PC-3 (cell line): Measurements from ENCODE around the gene ZW10. TPM values are rescaled to one million over a fixed set of nuclear protein-coding genes. Genes with fewer than 3 reads are reported as not detected.

ENCODE experiments used
- ATAC-seq: fragments of 200-7000 bp; cut with Tn5 transposase; 2 replicates; pipeline ENCODE4 v1.9.1; 2020; ENCODE audit warnings: mild to moderate bottlenecking, moderate library complexity
- Bru-seq: library from RNA; stranded (reverse); fragments of 400-500 nt; gene quantifications from one replicate; lab custom pipeline; 2021; lab: Mats Ljungman, UMichigan
- BruChase-seq, 2 experiments: library from RNA; stranded (reverse); fragments of 400-500 nt; gene quantifications; one replicate each; lab custom pipeline; 2021; lab: Mats Ljungman, UMichigan
- BruUV-seq: library from RNA; stranded (reverse); fragments of 400-500 nt; replicated peaks from 2 replicates; lab custom pipeline; 2021; lab: Mats Ljungman, UMichigan
- CTCF ChIA-PET: fragments of 300-600 bp; sonication (Branson Sonifier 250); formaldehyde crosslinking; loops from one replicate; lab custom pipeline; 2022; ENCODE audit warnings: antibody characterized with exemption; lab: Charles Lee
- POLR2A ChIA-PET: fragments of 300-600 bp; sonication (Branson Sonifier 250); formaldehyde crosslinking; loops from one replicate; lab custom pipeline; 2022; ENCODE audit warnings: antibody characterized with exemption; ENCODE audit not compliant: unreplicated experiment; lab: Charles Lee
- DNase-seq: peaks from one replicate; pipeline ENCODE4 v3.0.0-alpha.2; 2015
- H2AFZ ChIP-seq: fragments of 300-600 bp; sonication (generic); 2 replicates; pipeline ENCODE4 v1.6.0; 2016; ENCODE audit warnings: antibody characterized with exemption, low read length
- H3F3A ChIP-seq: fragments of 300-600 bp; sonication (generic); one replicate; pipeline ENCODE4 v1.6.0; 2017; ENCODE audit warnings: antibody characterized with exemption, low read length, control low read depth, mild to moderate bottlenecking; ENCODE audit not compliant: unreplicated experiment
- H3K27ac ChIP-seq: fragments of 300-600 bp; sonication (generic); 2 replicates; pipeline ENCODE4 v1.5.1; 2016; ENCODE audit warnings: mild to moderate bottlenecking, low read length
- H3K27me3 ChIP-seq: fragments of 300-600 bp; sonication (generic); 2 replicates; pipeline ENCODE4 v1.6.1; 2016; ENCODE audit warnings: low read length, mixed read lengths
- H3K36me3 ChIP-seq: fragments of 300-600 bp; sonication (generic); 2 replicates; pipeline ENCODE4 v1.6.1; 2016; ENCODE audit warnings: low read depth, mixed run types, low read length, mixed read lengths
- H3K4me1 ChIP-seq: fragments of 300-600 bp; sonication (generic); 2 replicates; pipeline ENCODE4 v1.5.1; 2016; ENCODE audit warnings: low read length; ENCODE audit not compliant: insufficient read depth
- H3K4me2 ChIP-seq: fragments of 300-600 bp; sonication (generic); 2 replicates; pipeline ENCODE4 v1.6.0; 2016; ENCODE audit warnings: low read length
- H3K4me3 ChIP-seq: fragments of 300-600 bp; sonication (generic); 2 replicates; pipeline ENCODE4 v1.5.1; 2016; ENCODE audit warnings: mild to moderate bottlenecking, low read length, mixed read lengths
- H3K79me2 ChIP-seq: fragments of 300-600 bp; sonication (generic); 2 replicates; pipeline ENCODE4 v1.6.1; 2017; ENCODE audit warnings: low read length, mixed read lengths
- H3K9ac ChIP-seq: fragments of 300-600 bp; sonication (generic); 2 replicates; pipeline ENCODE4 v1.6.0; 2016; ENCODE audit warnings: mild to moderate bottlenecking, low read length
- H3K9me2 ChIP-seq: fragments of 300-600 bp; sonication (generic); replicated peaks from 2 replicates; pipeline ENCODE4 v1.6.1; 2016; ENCODE audit warnings: mixed run types, low read length, mixed read lengths
- H3K9me3 ChIP-seq: fragments of 300-600 bp; sonication (generic); 2 replicates; pipeline ENCODE4 v1.6.1; 2016; ENCODE audit warnings: low read length, mixed read lengths
- H4K20me1 ChIP-seq: fragments of 300-600 bp; sonication (generic); 2 replicates; pipeline ENCODE4 v1.6.1; 2016; ENCODE audit warnings: low read length, mixed read lengths
- EZH2 ChIP-seq: fragments of 300-600 bp; sonication (generic); IDR thresholded peaks from one replicate; pipeline ENCODE4 v1.6.1; 2017; ENCODE audit warnings: antibody characterized with exemption, mild to moderate bottlenecking, low read length; ENCODE audit not compliant: unreplicated experiment
- EZH2phosphoT487 ChIP-seq: fragments of 300-600 bp; sonication (generic); IDR thresholded peaks from 2 replicates; pipeline ENCODE4 v1.6.1; 2018; ENCODE audit warnings: mild to moderate bottlenecking, antibody characterized with exemption, low read length, borderline replicate concordance
- intact Hi-C: fragments of 100-400 bp; cut with micrococcal nuclease; formaldehyde crosslinking; loops from 2 replicates; pipeline ENCODE4 v1.9.0; 2023
- long read RNA-seq: library from polyadenylated mRNA; unstranded; transcript quantifications from one replicate; pipeline ENCODE4 v2.0.0, GENCODE V29; 2021; ENCODE audit not compliant: unreplicated experiment
- total RNA-seq: library from RNA; depleted of rRNA; stranded (reverse); fragments of >200 nt; gene quantifications from 2 replicates; pipeline ENCODE4 v1.2.3, GENCODE V29; 2014; rRNA removed
- TF ChIP-seq, protein P1 (sequence below): fragments of 300-600 bp; sonication (generic); conservative IDR thresholded peaks from 2 replicates; pipeline ENCODE4 v1.5.1; 2017; ENCODE audit warnings: antibody characterized with exemption, low read depth, mild to moderate bottlenecking, low read length

The ZW10 gene, protein sequence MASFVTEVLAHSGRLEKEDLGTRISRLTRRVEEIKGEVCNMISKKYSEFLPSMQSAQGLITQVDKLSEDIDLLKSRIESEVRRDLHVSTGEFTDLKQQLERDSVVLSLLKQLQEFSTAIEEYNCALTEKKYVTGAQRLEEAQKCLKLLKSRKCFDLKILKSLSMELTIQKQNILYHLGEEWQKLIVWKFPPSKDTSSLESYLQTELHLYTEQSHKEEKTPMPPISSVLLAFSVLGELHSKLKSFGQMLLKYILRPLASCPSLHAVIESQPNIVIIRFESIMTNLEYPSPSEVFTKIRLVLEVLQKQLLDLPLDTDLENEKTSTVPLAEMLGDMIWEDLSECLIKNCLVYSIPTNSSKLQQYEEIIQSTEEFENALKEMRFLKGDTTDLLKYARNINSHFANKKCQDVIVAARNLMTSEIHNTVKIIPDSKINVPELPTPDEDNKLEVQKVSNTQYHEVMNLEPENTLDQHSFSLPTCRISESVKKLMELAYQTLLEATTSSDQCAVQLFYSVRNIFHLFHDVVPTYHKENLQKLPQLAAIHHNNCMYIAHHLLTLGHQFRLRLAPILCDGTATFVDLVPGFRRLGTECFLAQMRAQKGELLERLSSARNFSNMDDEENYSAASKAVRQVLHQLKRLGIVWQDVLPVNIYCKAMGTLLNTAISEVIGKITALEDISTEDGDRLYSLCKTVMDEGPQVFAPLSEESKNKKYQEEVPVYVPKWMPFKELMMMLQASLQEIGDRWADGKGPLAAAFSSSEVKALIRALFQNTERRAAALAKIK
- total RNA-seq (36.5 and 38.4 TPM in 2 replicates), Bru-seq, nascent RNA (percentile 84 among the genes with signal in this experiment), BruChase-seq, experiment 1, labeled RNA remaining after a 6-hour chase (percentile 80 among the genes with signal in this experiment), BruChase-seq, experiment 2, labeled RNA remaining after a 2-hour chase (percentile 73 among the genes with signal in this experiment)
- long read RNA-seq, transcript ZW10-201 (16 exons, 2,992 nt): major isoform, 46 of 59 reads
- long read RNA-seq, partial matches to known transcripts: 2 of 59 reads
- long read RNA-seq, other reads (novel, unspliced or antisense): 10 of 59 reads

- peak; percentile 99 for DNase-seq
- Histone ChIP-seq H3K4me3 (peak within 1 kb of the TSS; percentile 91), H3K79me2 (peaks cover 29% of the 10 kb centered on the region), H3K27ac (peak within 1 kb of the TSS; percentile 35), H3K9ac (peak within 1 kb of the TSS; percentile 94), H3K27me3 (no peaks in the 10 kb centered on the region), H3K36me3 (peaks cover 3% of the 10 kb centered on the region; the same call in 1 of the 2 replicates), H4K20me1 (no peaks in the 10 kb centered on the region), H3K4me2 (peak within 1 kb of the TSS; percentile 85), H3F3A (no peaks in the 10 kb centered on the region), H3K4me1 (peaks cover 16% of the 10 kb centered on the region), H2AFZ (peak within 1 kb of the TSS; percentile 93), H3K9me2 (no peaks in the 10 kb centered on the region), H3K9me3 (no peaks in the 10 kb centered on the region)
- ChIA-PET POLR2A (no interaction called here), CTCF (interaction anchor here (0.6 to 0.8 kb wide), 3 partner anchors 23 to 1291 kb away, joined by 3 to 6 read pairs (median 4); no protein-coding TSS in a partner anchor)
- no TSS peak for BruUV-seq
- peak; percentile 98 for ATAC-seq
- no peak for TF ChIP-seq EZH2
- no peak for TF ChIP-seq EZH2phosphoT487
- TF ChIP-seq, protein P1, sequence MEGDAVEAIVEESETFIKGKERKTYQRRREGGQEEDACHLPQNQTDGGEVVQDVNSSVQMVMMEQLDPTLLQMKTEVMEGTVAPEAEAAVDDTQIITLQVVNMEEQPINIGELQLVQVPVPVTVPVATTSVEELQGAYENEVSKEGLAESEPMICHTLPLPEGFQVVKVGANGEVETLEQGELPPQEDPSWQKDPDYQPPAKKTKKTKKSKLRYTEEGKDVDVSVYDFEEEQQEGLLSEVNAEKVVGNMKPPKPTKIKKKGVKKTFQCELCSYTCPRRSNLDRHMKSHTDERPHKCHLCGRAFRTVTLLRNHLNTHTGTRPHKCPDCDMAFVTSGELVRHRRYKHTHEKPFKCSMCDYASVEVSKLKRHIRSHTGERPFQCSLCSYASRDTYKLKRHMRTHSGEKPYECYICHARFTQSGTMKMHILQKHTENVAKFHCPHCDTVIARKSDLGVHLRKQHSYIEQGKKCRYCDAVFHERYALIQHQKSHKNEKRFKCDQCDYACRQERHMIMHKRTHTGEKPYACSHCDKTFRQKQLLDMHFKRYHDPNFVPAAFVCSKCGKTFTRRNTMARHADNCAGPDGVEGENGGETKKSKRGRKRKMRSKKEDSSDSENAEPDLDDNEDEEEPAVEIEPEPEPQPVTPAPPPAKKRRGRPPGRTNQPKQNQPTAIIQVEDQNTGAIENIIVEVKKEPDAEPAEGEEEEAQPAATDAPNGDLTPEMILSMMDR: peak; percentile 99
- intact Hi-C loops: loop anchor here (2.0 kb wide), 1 partner anchor 101 kb away; the partner anchor contains the start of gene USP28
Observed at GRCh38 chr11:113773416-113774173, at the start of gene ZW10. TSS of gene ZW10 (minus strand) at chr11:113773692. CDS start at chr11:113773666, 26 bp downstream.

DNA sequence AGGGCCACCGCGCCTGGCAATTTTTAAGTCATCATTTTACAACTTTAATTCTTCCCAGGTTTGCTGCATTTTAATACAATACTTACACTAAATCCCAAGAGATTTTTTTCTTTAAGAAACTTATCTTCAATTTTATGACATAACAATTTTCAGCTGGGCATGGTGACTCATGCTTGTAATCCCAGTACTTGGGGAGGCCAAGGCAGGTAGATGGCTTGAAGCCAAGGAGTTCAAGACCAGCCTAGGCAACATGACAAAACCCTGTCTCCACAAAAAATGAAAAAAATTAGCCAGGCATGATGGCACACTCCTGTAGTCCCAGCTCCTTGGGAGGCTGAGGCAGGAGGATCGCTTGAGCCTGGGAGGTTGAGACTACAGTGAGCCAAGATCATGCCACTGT is 44.9 kb upstream of the ZW10 start:
- Histone ChIP-seq H3K9me3 (no peaks in the 10 kb centered on the region), H3K79me2 (no peaks in the 10 kb centered on the region), H3K4me1 (no peaks in the 10 kb centered on the region), H2AFZ (no peak overlapping the region), H3K27me3 (no peaks in the 10 kb centered on the region), H3F3A (no peaks in the 10 kb centered on the region), H3K27ac (no peak overlapping the region), H4K20me1 (no peaks in the 10 kb centered on the region), H3K4me3 (no peak overlapping the region), H3K9me2 (no peaks in the 10 kb centered on the region), H3K9ac (no peak overlapping the region), H3K4me2 (no peak overlapping the region), H3K36me3 (peaks cover 17% of the 10 kb centered on the region; the same call in 1 of the 2 replicates)
- DNase-seq (peak; percentile 48), ATAC-seq (no peak)
- ChIA-PET CTCF (no interaction called here), POLR2A (no interaction called here)
- BruUV-seq: no TSS peak
- intact Hi-C loops: no loop called here
- TF ChIP-seq, protein P1: no peak
- no peak for TF ChIP-seq EZH2phosphoT487
- TF ChIP-seq EZH2: no peak
